GM12891 (cell line): Measurements from ENCODE around the gene TSHZ3.

Experiments used
- DNase-seq: peaks from one replicate; pipeline ENCODE4 v3.0.0; 2011; ENCODE audit warnings: low spot score; ENCODE audit not compliant: insufficient read length
- FAIRE-seq: peaks from 2 replicates; lab custom pipeline; 2011; peaks lifted over from hg19 to GRCh38; lab: Jason Lieb, UNC
- PAX5 ChIP-seq: IDR thresholded peaks from 2 replicates; pipeline ENCODE4 v1.6.1; 2011; ENCODE audit warnings: low read length, moderate library complexity, mild to moderate bottlenecking; ENCODE audit not compliant: insufficient read depth, severe bottlenecking
- POLR2A ChIP-seq: IDR thresholded peaks from 2 replicates; pipeline ENCODE4 v1.6.1; 2011; ENCODE audit warnings: low read depth, low read length, control low read depth
- POLR2AphosphoS5 ChIP-seq: IDR thresholded peaks from 2 replicates; pipeline ENCODE4 v1.6.1; 2011; ENCODE audit warnings: low read depth, low read length, control low read depth
- POU2F2 ChIP-seq: IDR thresholded peaks from 2 replicates; pipeline ENCODE4 v1.6.1; 2011; ENCODE audit warnings: low read depth, mild to moderate bottlenecking, control low read depth, low read length, moderate library complexity
- SPI1 ChIP-seq: IDR thresholded peaks from 2 replicates; pipeline ENCODE4 v1.6.1; 2011; ENCODE audit warnings: low read depth, low read length, control low read depth
- TAF1 ChIP-seq: IDR thresholded peaks from 2 replicates; pipeline ENCODE4 v1.6.1; 2011; ENCODE audit warnings: low read depth, low read length, control low read depth

The TSHZ3 gene

GRCh38 chr19:31317093-31317492 lies 32.1 kb downstream of the TSHZ3 start:
- TF ChIP-seq POLR2AphosphoS5 (no peak), POU2F2 (no peak), TAF1 (no peak), POLR2A (no peak), PAX5 (no peak), SPI1 (no peak)
- DNase-seq, result no peak
- FAIRE-seq, result no peak

GRCh38 chr19:31316201-31316951 lies 32.9 kb downstream of the TSHZ3 start:
- TF ChIP-seq POLR2AphosphoS5, result no peak
- no peak for FAIRE-seq
- DNase-seq, result no peak

- FAIRE-seq (no peak), DNase-seq (no peak)
- TF ChIP-seq TAF1 (no peak), POLR2AphosphoS5 (no peak), POU2F2 (no peak), PAX5 (no peak), POLR2A (no peak), SPI1 (no peak)
Measured at GRCh38 chr19:31315652-31316051, 33.6 kb downstream of the TSHZ3 start.

GRCh38 chr19:31314849-31315629 lies 34.2 kb downstream of the TSHZ3 start:
- FAIRE-seq, result no peak
- TF ChIP-seq POLR2A (no peak), POLR2AphosphoS5 (no peak), PAX5 (no peak), POU2F2 (no peak), TAF1 (no peak), SPI1 (no peak)
- DNase-seq, result no peak

- TF ChIP-seq TAF1 (no peak), SPI1 (no peak), POLR2AphosphoS5 (no peak)
- no peak for FAIRE-seq
- no peak for DNase-seq
Measured at GRCh38 chr19:31314156-31314555, 35.1 kb downstream of the TSHZ3 start.

GRCh38 chr19:31313291-31314030 lies 35.8 kb downstream of the TSHZ3 start:
- FAIRE-seq, result no peak
- no peak for DNase-seq
- TF ChIP-seq POU2F2, result no peak
- TF ChIP-seq POLR2AphosphoS5, result no peak
- TF ChIP-seq TAF1, result no peak
- TF ChIP-seq PAX5, result no peak
- TF ChIP-seq SPI1, result no peak
- TF ChIP-seq POLR2A, result no peak

- TF ChIP-seq PAX5 (no peak), POLR2A (no peak), SPI1 (no peak), POU2F2 (no peak), TAF1 (no peak), POLR2AphosphoS5 (no peak)
- FAIRE-seq (no peak), DNase-seq (no peak)
Measured at GRCh38 chr19:31312677-31313244, 36.5 kb downstream of the TSHZ3 start.

GRCh38 chr19:31312009-31312676 lies 37.1 kb downstream of the TSHZ3 start:
- FAIRE-seq (no peak), DNase-seq (no peak)
- TF ChIP-seq PAX5 (no peak), POLR2A (no peak), POU2F2 (no peak), TAF1 (no peak), POLR2AphosphoS5 (no peak), SPI1 (no peak)

- FAIRE-seq (no peak), DNase-seq (no peak)
- TF ChIP-seq POLR2A, result no peak
- TF ChIP-seq POLR2AphosphoS5, result no peak
- TF ChIP-seq SPI1, result no peak
- TF ChIP-seq POU2F2, result no peak
- no peak for TF ChIP-seq TAF1
- TF ChIP-seq PAX5, result no peak
Measured at GRCh38 chr19:31310432-31311133, 38.7 kb downstream of the TSHZ3 start.
